ENCODE results near the gene FBF1.
"Not testable (repeated sequence)": the region's sequence is repeated elsewhere in the genome, so short reads cannot be mapped to it uniquely, and the experiment has no call there.

FBF1 gene

GRCh38 chr17:75896415-75897159, 44.3 kb downstream of the FBF1 start, which contains the start of gene TRIM65:
TRIM65 (minus strand) TSS chr17:75896951; CDS start chr17:75896937, 14 bp downstream.
- DNase-seq (ENCODE audit: low read depth) = peak; percentile 58

GRCh38 chr17:75895370-75896155, 45.3 kb downstream of the FBF1 start:
- DNase-seq (ENCODE audit: low read depth) = no peak

- DNase-seq (ENCODE audit: low read depth) = no peak
Observed at GRCh38 chr17:75894049-75894733, 46.7 kb downstream of the FBF1 start.

- DNase-seq (ENCODE audit: low read depth) = no peak
Observed at GRCh38 chr17:75893305-75894048, 47.4 kb downstream of the FBF1 start.

GRCh38 chr17:75892556-75893224, 48.2 kb downstream of the FBF1 start:
- no peak for DNase-seq (ENCODE audit: low read depth)

GRCh38 chr17:75891605-75892555, 49.0 kb downstream of the FBF1 start:
- no peak for DNase-seq (ENCODE audit: low read depth)

- no peak for DNase-seq (ENCODE audit: low read depth)
Observed at GRCh38 chr17:75891022-75891604, 49.7 kb downstream of the FBF1 start.

- DNase-seq (ENCODE audit: low read depth) = no peak
Observed at GRCh38 chr17:75889454-75889853, 51.4 kb downstream of the FBF1 start.

GRCh38 chr17:75888484-75888883, 52.4 kb downstream of the FBF1 start:
- no peak for DNase-seq (ENCODE audit: low read depth)

- DNase-seq (ENCODE audit: low read depth) = not testable (repeated sequence)
Observed at GRCh38 chr17:75885860-75886259, 55.0 kb downstream of the FBF1 start.

GRCh38 chr17:75885431-75885830, 55.4 kb downstream of the FBF1 start:
- no peak for DNase-seq (ENCODE audit: low read depth)

- DNase-seq (ENCODE audit: low read depth) = no peak
Observed at GRCh38 chr17:75881678-75882454, 59.0 kb downstream of the FBF1 start.

GRCh38 chr17:75880266-75880665, 60.6 kb downstream of the FBF1 start:
- no peak for DNase-seq (ENCODE audit: low read depth)

- no peak for DNase-seq (ENCODE audit: low read depth)
Observed at GRCh38 chr17:75878174-75878998, 62.5 kb downstream of the FBF1 start, which contains the start of gene TRIM47. TRIM47 (minus strand) TSS chr17:75878581; CDS start chr17:75878548, 33 bp downstream.

GRCh38 chr17:75877752-75878173, 63.1 kb downstream of the FBF1 start:
- peak; percentile 49 for DNase-seq (ENCODE audit: low read depth)

- DNase-seq (ENCODE audit: low read depth) = no peak
Observed at GRCh38 chr17:75876938-75877751, 63.7 kb downstream of the FBF1 start.
